SK-N-SH (cell line): Measurements from ENCODE around the gene KRTAP12-1. TPM values are rescaled to one million over a fixed set of nuclear protein-coding genes. Genes with fewer than 3 reads are reported as not detected.

Experiments
- CTCF ChIA-PET: fragments of 300-600, 350-600 bp; formaldehyde crosslinking; extraction: SDS; loops from one replicate; lab custom pipeline; 2021; lab: Yijun Ruan, JAX
- POLR2A ChIA-PET: fragments of 350-600 bp; sonication (Branson Sonifier 250); formaldehyde crosslinking; extraction: SDS; loops from one replicate; lab custom pipeline; 2020; ENCODE audit warnings: antibody characterized with exemption, inconsistent platforms; lab: Yijun Ruan, JAX
- DNase-seq: peaks from one replicate; pipeline ENCODE4 v3.0.0; 2012
- H2AFZ ChIP-seq: fragments of 200-600 bp; sonication (generic); 2 replicates; pipeline ENCODE4 v1.8.1; 2016; ENCODE audit warnings: antibody characterized with exemption, mild to moderate bottlenecking, low read depth
- H3F3A ChIP-seq: fragments of 200-600 bp; sonication (generic); replicated peaks from 2 replicates; pipeline ENCODE3; 2016; ENCODE audit warnings: antibody characterized with exemption, mild to moderate bottlenecking; ENCODE audit not compliant: insufficient read depth
- H3K27ac ChIP-seq, 2 experiments: fragments of 200-500 bp in 1 of 2; fragments of 200-600 bp in 1 of 2; sonication (Bioruptor generic) in 1 of 2; sonication (generic), shearing (Covaris generic) in 1 of 2; 2 replicates each; pipeline versions ENCODE4 v1.5.1 to v1.6.1; 2014 to 2016; ENCODE audit warnings: low read depth in 2 of 2, inconsistent platforms in 1 of 2, low read length in 1 of 2, mild to moderate bottlenecking in 1 of 2, mixed read lengths in 1 of 2
- H3K27me3 ChIP-seq: fragments of 200-600 bp; sonication (generic), shearing (Covaris generic); 2 replicates; pipeline ENCODE4 v1.6.1; 2016; ENCODE audit warnings: mixed run types; ENCODE audit not compliant: insufficient read depth
- H3K36me3 ChIP-seq, 2 experiments: fragments of 200-500 bp in 1 of 2; fragments of 200-600 bp in 1 of 2; sonication (Bioruptor generic) in 1 of 2; sonication (generic) in 1 of 2; replicated peaks in 1 of 2; 2 replicates each; pipeline versions ENCODE3 to v1.5.1; 2014 to 2016; ENCODE audit warnings: low read length in 1 of 2, mild to moderate bottlenecking in 1 of 2; ENCODE audit not compliant: insufficient read depth in 2 of 2, control insufficient read depth in 1 of 2
- H3K4me1 ChIP-seq, 2 experiments: fragments of 200-500 bp in 1 of 2; fragments of 200-600 bp in 1 of 2; sonication (Bioruptor generic) in 1 of 2; sonication (generic), shearing (Covaris generic) in 1 of 2; 2 replicates each; pipeline versions ENCODE4 v1.5.1 to v1.6.1; 2014 to 2016; ENCODE audit warnings: low read depth in 1 of 2, low read length in 1 of 2, mixed run types in 1 of 2; ENCODE audit not compliant: insufficient read depth in 2 of 2, control insufficient read depth in 1 of 2
- H3K4me2 ChIP-seq: fragments of 200-600 bp; sonication (generic), shearing (Covaris generic); 2 replicates; pipeline ENCODE4 v1.6.1; 2017; ENCODE audit warnings: mixed run types
- H3K4me3 ChIP-seq, 2 experiments: fragments of 200-500 bp in 1 of 2; fragments of 200-600 bp in 1 of 2; sonication (Bioruptor generic) in 1 of 2; sonication (generic), shearing (Covaris generic) in 1 of 2; 2 replicates each; pipeline versions ENCODE4 v1.5.1 to v1.8.1; 2014 to 2016; ENCODE audit warnings: low read depth in 2 of 2, inconsistent platforms in 1 of 2, low read length in 1 of 2, mild to moderate bottlenecking in 1 of 2, mixed read lengths in 1 of 2, moderate library complexity in 1 of 2
- H3K79me2 ChIP-seq: fragments of 200-600 bp; sonication (generic); 2 replicates; pipeline ENCODE4 v1.8.1; 2017; ENCODE audit warnings: mild to moderate bottlenecking; ENCODE audit not compliant: insufficient read depth
- H3K9ac ChIP-seq: fragments of 200-600 bp; sonication (generic); 2 replicates; pipeline ENCODE4 v1.6.1; 2017; ENCODE audit warnings: mixed run types
- H3K9me2 ChIP-seq: fragments of 200-600 bp; sonication (generic); 2 replicates; pipeline ENCODE4 v1.6.1; 2017; ENCODE audit warnings: mixed run types
- H3K9me3 ChIP-seq: fragments of 200-600 bp; sonication (generic); 2 replicates; pipeline ENCODE4 v1.6.1; 2017; ENCODE audit warnings: mixed run types, mild to moderate bottlenecking, moderate library complexity
- H4K20me1 ChIP-seq: fragments of 200-600 bp; sonication (generic); 2 replicates; pipeline ENCODE4 v1.6.1; 2017; ENCODE audit warnings: mild to moderate bottlenecking, mixed run types; ENCODE audit not compliant: insufficient read depth
- CHD2 ChIP-seq: fragments of 150-350 bp; IDR thresholded peaks from 2 replicates; pipeline ENCODE4 v1.6.1; 2018; ENCODE audit warnings: low read length; ENCODE audit not compliant: partially characterized antibody
- FOSL2 ChIP-seq: IDR thresholded peaks from 2 replicates; pipeline ENCODE4 v1.4.0; 2012; ENCODE audit warnings: low read depth, mild to moderate bottlenecking, moderate library complexity, borderline replicate concordance
- FOXM1 ChIP-seq: IDR thresholded peaks from 2 replicates; pipeline ENCODE4 v1.4.0; 2012; ENCODE audit warnings: low read depth, mild to moderate bottlenecking
- GABPA ChIP-seq: IDR thresholded peaks from 2 replicates; pipeline ENCODE4 v1.4.0; 2012; ENCODE audit warnings: low read depth, mild to moderate bottlenecking
- MEF2A ChIP-seq: IDR thresholded peaks from 2 replicates; pipeline ENCODE4 v1.4.0; 2012; ENCODE audit warnings: low read depth, borderline replicate concordance
- MXI1 ChIP-seq: IDR thresholded peaks from 2 replicates; pipeline ENCODE4 v1.6.1; 2012; ENCODE audit warnings: mild to moderate bottlenecking, low read depth, low read length, improper control_type of control experiment
- POLR2AphosphoS5 ChIP-seq: IDR thresholded peaks from 2 replicates; pipeline ENCODE4 v1.6.1; 2012; ENCODE audit warnings: low read depth, low read length
- RXRA ChIP-seq: IDR thresholded peaks from 2 replicates; pipeline ENCODE4 v1.4.0; 2012; ENCODE audit warnings: low read depth, mild to moderate bottlenecking, borderline replicate concordance
- SIN3A ChIP-seq: IDR thresholded peaks from 2 replicates; pipeline ENCODE4 v1.6.1; 2012; ENCODE audit warnings: low read depth, mild to moderate bottlenecking, low read length, moderate library complexity, borderline replicate concordance
- TAF1 ChIP-seq: IDR thresholded peaks from 2 replicates; pipeline ENCODE4 v1.6.1; 2012; ENCODE audit warnings: low read depth, mild to moderate bottlenecking, low read length, moderate library complexity, borderline replicate concordance
- YY1 ChIP-seq: IDR thresholded peaks from 2 replicates; pipeline ENCODE4 v1.4.0; 2012; ENCODE audit warnings: low read depth, mild to moderate bottlenecking
- WGBS: methylation state at CpG from one replicate; pipeline ENCODE4 v1.1.6; 2017; ENCODE audit warnings: low lambda C conversion rate; 5-methylcytosine and 5-hydroxymethylcytosine counted together
- polyA plus RNA-seq, 3 experiments: library from polyadenylated mRNA; depleted of rRNA; stranded (reverse); fragments of >200 nt; gene quantifications; 2 replicates each; pipeline ENCODE4 v1.2.3, GENCODE V29; 2012
- TF ChIP-seq, protein P1 (sequence below): IDR thresholded peaks from 2 replicates; pipeline ENCODE4 v1.4.0; 2012; ENCODE audit warnings: low read depth, borderline replicate concordance
- TF ChIP-seq, protein P2 (sequence below): IDR thresholded peaks from 2 replicates; pipeline ENCODE4 v1.4.0; 2012; ENCODE audit warnings: low read depth
- TF ChIP-seq, protein P3 (sequence below): IDR thresholded peaks from 2 replicates; pipeline ENCODE4 v1.6.1; 2012; ENCODE audit warnings: mild to moderate bottlenecking, low read depth, low read length, moderate library complexity
- TF ChIP-seq, protein P4 (sequence below): IDR thresholded peaks from 2 replicates; pipeline ENCODE4; 2012
- TF ChIP-seq, protein P5 (sequence below): fragments of 200-600 bp; sonication (generic); IDR thresholded peaks from 2 replicates; pipeline ENCODE4 v1.6.1; 2017; ENCODE audit warnings: antibody characterized with exemption, mild to moderate bottlenecking, moderate library complexity
- TF ChIP-seq, protein P6 (sequence below): fragments of 150-350 bp; IDR thresholded peaks from 2 replicates; pipeline ENCODE4 v1.6.1; 2016; ENCODE audit warnings: mild to moderate bottlenecking, low read depth, low read length

KRTAP12-1 gene
- polyA plus RNA-seq, 1 of the 3 experiments (the other 2 are of a cell fraction), result not detected

DNA sequence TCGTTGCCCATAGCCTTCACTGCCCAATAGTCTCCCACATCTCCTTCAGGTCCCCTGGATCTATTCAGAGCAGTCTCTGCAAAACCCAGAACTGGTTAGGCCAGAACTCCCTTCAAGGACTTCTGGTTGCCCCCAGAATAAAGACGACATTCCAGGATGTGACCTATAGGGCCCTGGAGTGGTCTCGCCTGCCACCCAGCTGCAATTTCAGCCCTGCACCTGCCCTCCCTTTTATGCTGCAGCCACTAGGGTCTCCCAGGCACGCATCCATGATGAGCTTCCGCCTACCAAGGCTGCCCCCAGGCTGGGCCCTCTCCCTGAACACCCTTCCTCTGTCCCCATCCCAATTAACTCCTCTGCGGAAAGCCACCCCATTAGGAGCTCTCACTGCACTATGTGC is 36.6 kb upstream of the KRTAP12-1 start (continued):
- TF ChIP-seq, protein P1, sequence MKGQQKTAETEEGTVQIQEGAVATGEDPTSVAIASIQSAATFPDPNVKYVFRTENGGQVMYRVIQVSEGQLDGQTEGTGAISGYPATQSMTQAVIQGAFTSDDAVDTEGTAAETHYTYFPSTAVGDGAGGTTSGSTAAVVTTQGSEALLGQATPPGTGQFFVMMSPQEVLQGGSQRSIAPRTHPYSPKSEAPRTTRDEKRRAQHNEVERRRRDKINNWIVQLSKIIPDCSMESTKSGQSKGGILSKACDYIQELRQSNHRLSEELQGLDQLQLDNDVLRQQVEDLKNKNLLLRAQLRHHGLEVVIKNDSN, result no peak
- no peak for TF ChIP-seq YY1
- no peak for TF ChIP-seq POLR2AphosphoS5
- TF ChIP-seq, protein P2, sequence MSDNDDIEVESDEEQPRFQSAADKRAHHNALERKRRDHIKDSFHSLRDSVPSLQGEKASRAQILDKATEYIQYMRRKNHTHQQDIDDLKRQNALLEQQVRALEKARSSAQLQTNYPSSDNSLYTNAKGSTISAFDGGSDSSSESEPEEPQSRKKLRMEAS, result no peak
- no peak for TF ChIP-seq SIN3A

DNA sequence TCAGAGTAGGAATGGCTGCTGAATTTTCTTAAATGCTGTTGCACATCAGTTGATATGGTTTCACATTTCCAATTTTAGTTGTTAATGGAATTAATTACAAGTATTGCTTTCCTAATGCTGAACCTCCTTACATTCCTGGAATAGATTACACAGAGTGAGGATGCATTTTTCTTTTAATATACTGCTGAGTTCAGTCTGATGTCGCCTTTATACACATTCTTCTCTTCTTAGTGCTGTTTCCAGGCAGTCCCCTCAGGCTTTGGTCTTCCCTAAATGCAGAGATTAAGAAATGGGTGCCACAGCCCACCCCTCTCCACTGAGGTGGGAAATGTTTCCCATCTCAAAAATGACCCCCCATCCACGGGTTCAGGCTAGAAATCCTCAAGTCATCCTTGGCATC is 36.1 kb upstream of the KRTAP12-1 start:
- Histone ChIP-seq H3K4me1 (no peaks in the 10 kb centered on the region), H3F3A (no peaks in the 10 kb centered on the region), H3K27me3 (peaks cover 50% of the 10 kb centered on the region; the same call in 1 of the 2 replicates), H3K4me3 (no peak overlapping the region), H3K4me2 (no peak overlapping the region), H2AFZ (no peak overlapping the region), H3K9ac (no peak overlapping the region), H3K36me3 (no peaks in the 10 kb centered on the region), H3K9me2 (no peaks in the 10 kb centered on the region), H3K9me3 (no peaks in the 10 kb centered on the region), H4K20me1 (no peaks in the 10 kb centered on the region), H3K27ac (no peak overlapping the region), H3K79me2 (no peaks in the 10 kb centered on the region)
- POLR2A ChIA-PET, result no interaction called here
- CTCF ChIA-PET, result no interaction called here
- WGBS, result 5% methylated on average over 2 of the region's 2 CpGs
- no peak for DNase-seq
- TF ChIP-seq FOXM1 (no peak), YY1 (no peak), FOSL2 (no peak), MXI1 (no peak), RXRA (no peak), SIN3A (no peak), TAF1 (no peak), GABPA (no peak), CHD2 (no peak), MEF2A (no peak)
- TF ChIP-seq, protein P3, sequence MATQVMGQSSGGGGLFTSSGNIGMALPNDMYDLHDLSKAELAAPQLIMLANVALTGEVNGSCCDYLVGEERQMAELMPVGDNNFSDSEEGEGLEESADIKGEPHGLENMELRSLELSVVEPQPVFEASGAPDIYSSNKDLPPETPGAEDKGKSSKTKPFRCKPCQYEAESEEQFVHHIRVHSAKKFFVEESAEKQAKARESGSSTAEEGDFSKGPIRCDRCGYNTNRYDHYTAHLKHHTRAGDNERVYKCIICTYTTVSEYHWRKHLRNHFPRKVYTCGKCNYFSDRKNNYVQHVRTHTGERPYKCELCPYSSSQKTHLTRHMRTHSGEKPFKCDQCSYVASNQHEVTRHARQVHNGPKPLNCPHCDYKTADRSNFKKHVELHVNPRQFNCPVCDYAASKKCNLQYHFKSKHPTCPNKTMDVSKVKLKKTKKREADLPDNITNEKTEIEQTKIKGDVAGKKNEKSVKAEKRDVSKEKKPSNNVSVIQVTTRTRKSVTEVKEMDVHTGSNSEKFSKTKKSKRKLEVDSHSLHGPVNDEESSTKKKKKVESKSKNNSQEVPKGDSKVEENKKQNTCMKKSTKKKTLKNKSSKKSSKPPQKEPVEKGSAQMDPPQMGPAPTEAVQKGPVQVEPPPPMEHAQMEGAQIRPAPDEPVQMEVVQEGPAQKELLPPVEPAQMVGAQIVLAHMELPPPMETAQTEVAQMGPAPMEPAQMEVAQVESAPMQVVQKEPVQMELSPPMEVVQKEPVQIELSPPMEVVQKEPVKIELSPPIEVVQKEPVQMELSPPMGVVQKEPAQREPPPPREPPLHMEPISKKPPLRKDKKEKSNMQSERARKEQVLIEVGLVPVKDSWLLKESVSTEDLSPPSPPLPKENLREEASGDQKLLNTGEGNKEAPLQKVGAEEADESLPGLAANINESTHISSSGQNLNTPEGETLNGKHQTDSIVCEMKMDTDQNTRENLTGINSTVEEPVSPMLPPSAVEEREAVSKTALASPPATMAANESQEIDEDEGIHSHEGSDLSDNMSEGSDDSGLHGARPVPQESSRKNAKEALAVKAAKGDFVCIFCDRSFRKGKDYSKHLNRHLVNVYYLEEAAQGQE, result no peak
- TF ChIP-seq, protein P4, sequence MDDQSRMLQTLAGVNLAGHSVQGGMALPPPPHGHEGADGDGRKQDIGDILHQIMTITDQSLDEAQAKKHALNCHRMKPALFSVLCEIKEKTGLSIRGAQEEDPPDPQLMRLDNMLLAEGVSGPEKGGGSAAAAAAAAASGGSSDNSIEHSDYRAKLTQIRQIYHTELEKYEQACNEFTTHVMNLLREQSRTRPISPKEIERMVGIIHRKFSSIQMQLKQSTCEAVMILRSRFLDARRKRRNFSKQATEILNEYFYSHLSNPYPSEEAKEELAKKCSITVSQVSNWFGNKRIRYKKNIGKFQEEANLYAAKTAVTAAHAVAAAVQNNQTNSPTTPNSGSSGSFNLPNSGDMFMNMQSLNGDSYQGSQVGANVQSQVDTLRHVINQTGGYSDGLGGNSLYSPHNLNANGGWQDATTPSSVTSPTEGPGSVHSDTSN, result no peak
- TF ChIP-seq, protein P5, sequence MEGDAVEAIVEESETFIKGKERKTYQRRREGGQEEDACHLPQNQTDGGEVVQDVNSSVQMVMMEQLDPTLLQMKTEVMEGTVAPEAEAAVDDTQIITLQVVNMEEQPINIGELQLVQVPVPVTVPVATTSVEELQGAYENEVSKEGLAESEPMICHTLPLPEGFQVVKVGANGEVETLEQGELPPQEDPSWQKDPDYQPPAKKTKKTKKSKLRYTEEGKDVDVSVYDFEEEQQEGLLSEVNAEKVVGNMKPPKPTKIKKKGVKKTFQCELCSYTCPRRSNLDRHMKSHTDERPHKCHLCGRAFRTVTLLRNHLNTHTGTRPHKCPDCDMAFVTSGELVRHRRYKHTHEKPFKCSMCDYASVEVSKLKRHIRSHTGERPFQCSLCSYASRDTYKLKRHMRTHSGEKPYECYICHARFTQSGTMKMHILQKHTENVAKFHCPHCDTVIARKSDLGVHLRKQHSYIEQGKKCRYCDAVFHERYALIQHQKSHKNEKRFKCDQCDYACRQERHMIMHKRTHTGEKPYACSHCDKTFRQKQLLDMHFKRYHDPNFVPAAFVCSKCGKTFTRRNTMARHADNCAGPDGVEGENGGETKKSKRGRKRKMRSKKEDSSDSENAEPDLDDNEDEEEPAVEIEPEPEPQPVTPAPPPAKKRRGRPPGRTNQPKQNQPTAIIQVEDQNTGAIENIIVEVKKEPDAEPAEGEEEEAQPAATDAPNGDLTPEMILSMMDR, result no peak
- TF ChIP-seq, protein P6, sequence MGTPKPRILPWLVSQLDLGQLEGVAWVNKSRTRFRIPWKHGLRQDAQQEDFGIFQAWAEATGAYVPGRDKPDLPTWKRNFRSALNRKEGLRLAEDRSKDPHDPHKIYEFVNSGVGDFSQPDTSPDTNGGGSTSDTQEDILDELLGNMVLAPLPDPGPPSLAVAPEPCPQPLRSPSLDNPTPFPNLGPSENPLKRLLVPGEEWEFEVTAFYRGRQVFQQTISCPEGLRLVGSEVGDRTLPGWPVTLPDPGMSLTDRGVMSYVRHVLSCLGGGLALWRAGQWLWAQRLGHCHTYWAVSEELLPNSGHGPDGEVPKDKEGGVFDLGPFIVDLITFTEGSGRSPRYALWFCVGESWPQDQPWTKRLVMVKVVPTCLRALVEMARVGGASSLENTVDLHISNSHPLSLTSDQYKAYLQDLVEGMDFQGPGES, result no peak
